EH (cell line): ENCODE results near the gene SLC27A3.
"Not testable (repeated sequence)": the region's sequence is repeated elsewhere in the genome, so short reads cannot be mapped to it uniquely, and the experiment has no call there.

ENCODE experiments used
- DNase-seq: peaks from one replicate; pipeline ENCODE4 v3.0.0-alpha.2; 2015; ENCODE audit warnings: low read depth

SLC27A3 gene

GRCh38 chr1:153780551-153780950, 5.3 kb downstream of the SLC27A3 start:
- no peak for DNase-seq

DNA sequence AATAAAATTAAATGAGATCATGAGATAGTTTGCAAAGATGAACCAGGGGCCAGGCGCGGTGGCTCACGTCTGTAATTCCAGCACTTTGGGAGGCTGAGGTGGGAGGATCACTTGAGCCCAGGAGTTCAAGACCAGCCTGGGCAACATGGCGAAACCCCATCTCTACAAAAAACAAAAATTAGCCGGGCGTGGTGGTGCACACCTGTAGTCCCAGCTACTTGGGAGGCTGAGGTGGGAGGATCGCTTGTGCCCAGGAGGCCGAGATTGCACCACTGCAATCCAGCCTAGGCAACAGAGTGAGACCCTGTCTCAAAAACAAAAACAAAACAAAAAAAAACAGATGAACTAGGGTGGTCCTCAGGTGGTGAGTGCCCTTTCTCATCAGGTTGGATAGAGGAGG, 7.4 kb downstream of the SLC27A3 start:
- DNase-seq: not testable (repeated sequence)

DNA sequence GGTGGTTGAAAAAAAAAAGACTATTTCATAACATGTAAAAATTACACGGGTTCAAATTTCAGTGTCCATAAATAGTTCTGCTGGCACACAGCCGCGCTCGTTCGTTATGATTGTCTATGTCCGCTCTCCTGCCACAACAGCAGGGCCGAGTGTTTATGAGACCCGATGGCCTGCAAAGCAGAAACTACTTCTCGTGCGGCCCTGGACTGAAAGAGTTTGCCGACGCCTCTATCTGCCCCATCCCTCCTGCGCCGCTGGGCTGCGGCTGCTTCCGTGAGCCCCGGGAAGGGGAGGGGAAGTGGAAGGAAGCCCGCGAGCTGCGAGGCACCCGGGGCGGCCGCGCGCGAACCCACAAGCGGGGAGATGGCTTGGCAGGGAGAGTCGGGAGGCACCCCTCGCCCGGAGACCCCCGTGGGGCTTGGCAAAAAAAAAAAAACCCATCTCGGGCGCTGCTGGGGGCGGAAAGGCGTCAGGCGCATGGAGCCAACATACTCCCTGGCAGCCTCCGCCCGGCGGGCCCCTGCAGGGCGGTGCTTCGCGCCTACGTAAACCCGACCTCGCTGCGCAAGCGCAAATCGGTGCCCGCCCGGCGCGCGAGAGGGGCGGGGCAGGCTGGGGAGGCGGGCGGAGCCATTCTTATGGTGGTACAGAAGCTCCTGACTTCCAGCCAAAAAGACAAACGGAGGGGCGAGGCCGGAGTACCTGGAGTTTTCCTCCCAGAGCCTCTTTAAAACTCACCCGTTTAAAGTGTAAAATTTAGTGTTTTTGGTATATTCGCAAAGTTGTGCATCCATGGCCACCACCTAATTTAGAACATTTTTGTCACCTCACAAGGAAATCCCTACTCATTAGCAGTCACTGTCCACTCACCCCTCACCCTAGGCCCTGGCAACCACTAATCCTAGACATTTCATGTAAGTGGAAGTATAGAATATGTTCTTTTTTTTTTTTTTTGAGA, 8.3 kb downstream of the SLC27A3 start:
- peak; percentile 90 for DNase-seq

DNA sequence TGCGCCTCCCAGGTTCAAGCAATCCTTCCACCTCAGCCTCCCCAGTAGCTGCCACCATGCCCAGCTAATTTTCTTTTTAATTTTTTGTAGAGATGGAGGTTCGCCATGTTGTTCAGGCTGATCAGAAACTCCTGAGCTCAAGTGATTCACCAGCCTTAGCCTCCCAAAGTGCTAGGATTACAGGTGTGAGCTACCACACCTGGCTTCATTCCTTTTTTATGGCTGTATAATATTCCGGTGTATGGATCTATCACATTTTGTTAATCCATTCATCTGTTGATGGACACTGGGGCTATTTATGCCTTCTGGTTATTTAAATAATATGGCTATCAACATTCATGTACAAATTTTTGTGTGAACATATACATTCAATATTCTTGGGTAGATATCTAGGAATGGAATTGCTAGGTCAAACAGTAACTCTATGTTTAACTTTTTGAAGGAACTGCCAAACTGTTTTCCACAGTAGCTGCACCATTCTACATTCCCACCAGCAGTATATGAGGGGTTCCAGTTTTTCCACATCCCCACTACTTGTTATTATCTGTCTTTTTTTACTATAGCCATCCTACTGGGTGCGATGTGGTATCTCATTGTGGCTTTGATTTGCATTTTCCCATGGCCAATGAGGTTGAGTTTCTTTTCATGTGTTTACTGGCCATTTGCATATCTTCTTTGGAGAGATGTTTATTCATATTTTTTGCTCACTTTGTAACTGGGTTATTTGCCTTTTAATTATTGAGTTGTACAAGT, 11.0 kb downstream of the SLC27A3 start:
- DNase-seq: no peak

DNA sequence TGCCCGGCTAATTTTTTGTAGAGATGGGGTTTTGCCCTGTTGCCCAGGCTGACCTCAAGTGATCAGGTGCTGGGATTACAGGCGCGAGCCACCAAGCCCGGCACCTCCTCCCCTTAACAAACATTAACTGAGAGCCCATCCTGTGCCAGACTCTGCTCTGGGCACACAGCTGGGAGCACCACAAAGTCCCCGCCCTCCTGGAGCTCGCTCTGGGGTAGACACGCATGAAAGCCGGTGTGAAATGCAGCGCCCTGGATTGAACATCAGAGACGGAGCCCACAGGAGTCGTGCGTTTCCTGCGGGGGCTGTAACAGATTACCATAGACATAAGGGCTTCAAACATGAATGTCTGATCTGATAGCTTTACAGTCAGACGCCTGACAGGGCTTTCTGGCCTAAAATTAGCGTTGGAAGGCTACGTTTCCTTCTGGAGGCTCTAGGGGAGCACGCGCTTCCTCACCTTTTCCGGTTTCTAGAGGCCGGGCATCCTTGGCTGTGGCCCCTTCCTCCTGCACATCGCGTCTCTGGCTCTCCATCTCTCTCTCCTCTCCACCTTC, 14.3 kb downstream of the SLC27A3 start:
- no peak for DNase-seq

DNA sequence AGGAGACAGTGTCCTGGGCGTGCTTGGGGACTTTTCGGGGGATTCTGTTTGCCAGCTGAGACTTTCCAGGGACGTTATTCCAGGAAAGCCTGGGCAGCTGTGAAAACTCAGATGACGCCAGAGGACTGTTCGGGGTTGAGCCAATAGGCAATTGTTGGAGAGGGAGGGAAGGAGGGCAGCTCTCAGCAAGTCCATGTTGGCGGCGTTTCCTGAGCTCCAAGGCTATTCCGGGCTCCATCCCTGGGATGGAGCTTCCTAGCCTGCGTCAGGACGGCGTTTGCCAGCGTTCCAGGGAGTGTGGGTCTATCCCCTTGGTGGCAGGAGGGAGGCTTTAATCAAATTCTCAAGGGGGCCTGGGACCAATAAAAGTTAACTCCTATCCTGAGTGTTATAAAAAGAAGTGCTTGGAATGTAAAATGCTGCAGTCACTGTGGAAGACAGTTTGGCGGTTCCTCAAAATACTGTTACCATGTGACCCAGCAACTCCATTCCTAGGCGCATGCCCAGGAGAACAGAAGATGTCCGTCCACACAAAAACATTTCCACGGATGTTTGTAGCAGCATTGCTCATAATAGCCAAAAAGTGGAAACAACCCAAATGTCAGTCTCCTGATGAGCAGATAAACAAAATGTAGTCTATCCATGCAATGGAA, 15.2 kb downstream of the SLC27A3 start:
- DNase-seq: peak; percentile 84

DNA sequence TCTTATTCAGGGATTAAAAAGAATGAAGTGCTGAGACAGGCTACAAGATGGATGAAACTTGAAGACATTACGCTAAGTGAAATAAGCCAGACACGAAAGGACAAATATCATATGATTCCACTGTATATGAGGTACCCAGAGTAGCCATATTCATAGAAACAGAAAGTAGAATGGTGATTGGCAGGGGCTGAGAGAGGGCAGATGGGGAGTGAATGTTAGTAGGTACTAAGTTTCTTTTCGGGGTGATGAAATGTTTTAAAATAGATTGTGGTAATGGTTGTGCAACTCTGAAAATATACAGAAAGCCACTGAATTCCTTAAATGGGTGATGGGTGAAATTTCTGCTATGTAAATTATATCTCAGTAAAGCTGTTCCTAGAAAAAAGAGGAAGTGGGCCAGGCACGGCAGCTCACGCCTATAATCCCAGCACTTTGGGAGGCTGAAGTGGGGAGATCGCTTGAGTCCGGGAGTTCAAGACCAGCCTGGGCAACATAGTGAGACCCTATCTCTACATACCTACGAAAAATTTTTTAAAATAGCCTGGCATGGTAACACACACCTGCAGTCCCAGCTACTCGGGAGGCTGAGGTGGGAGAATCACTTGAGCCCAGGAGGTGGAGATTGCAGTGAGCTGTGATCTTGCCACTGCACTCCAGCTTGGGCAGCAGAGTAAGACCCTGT, 15.9 kb downstream of the SLC27A3 start:
- DNase-seq: peak; percentile 96

DNA sequence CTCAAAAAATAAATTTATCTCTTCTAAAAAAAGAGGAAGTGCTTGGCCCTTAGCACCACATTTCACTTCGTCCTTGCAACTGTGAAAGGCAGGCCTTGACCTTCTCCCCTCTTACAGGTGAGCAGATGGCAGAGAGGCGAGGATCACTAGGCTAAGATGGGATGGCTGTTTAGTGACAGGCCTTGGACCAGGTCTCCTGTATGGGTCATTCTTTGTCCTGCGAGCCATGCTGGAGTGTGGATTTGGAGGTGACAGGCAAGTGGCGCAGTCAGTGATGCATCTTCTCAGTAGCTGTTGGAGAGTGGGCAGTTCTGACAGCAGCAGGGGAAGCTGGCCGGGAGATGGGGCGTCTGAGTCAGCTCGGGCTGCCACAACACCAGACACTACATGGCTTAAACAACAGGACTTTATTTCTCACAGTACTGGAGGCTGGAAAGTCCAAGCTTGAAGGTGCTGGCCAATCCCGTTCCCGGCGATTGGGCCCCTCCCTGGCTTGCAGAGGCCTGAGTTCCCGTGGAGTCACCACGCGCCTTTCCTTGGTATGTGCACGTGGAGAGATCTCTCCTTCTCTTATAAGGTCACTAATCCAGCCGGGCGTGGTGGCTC, 16.5 kb downstream of the SLC27A3 start:
- DNase-seq: peak; percentile 68

DNA sequence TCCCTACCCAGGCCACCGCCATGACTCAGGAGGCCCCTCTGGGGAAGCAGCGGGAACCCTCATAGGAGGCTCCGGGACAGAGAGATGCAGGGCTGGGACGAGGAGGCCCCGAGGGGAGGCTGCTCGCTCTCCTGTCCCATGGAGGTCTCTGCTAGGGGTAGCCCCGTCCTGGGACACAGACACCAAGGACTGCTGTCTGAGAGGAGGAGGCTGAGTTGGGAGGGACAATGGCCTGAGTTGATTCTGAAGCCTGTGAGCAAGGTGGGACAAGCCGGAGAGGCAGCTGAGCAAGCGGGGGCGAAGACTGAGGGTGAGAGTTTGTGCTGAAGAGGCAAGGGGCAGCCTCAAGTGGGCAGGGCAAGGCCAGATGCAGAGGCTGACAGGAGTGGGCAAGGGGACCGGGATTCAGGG, 17.4 kb downstream of the SLC27A3 start:
- no peak for DNase-seq

- no peak for DNase-seq
Observed at GRCh38 chr1:153793261-153793972, 18.2 kb downstream of the SLC27A3 start.

DNA sequence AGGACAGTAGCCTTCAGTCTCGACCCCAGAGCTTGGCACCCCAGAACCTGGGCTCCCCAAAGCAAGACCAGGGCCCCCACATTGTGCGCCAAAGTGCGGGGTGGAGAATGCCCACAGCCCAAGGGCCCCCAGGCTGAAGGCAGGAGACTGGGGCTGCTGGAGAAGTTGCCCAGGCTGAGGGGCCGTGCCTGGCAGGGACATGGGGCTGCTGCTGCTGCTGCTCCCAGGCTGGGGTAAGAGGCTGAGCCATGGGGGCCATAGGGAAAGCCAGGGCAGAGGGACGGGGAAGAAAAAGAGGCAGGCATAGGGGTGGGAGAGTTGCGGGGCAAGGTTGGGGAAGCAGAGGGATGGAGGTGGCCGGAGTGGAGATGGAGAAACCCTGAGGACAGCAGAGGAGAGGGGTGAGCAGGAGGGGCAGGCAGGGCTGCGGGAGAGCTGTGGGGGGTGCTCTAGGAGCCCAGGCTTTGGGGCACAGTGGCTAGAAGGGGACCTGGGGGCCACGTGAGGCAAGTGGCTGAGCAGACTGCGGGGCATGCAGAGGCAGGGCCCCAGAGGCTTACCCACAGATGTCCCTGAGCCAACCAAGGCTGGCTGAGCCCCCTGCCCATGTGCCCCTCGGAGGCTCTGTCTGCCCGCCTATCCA, 18.9 kb downstream of the SLC27A3 start:
- DNase-seq: no peak

DNA sequence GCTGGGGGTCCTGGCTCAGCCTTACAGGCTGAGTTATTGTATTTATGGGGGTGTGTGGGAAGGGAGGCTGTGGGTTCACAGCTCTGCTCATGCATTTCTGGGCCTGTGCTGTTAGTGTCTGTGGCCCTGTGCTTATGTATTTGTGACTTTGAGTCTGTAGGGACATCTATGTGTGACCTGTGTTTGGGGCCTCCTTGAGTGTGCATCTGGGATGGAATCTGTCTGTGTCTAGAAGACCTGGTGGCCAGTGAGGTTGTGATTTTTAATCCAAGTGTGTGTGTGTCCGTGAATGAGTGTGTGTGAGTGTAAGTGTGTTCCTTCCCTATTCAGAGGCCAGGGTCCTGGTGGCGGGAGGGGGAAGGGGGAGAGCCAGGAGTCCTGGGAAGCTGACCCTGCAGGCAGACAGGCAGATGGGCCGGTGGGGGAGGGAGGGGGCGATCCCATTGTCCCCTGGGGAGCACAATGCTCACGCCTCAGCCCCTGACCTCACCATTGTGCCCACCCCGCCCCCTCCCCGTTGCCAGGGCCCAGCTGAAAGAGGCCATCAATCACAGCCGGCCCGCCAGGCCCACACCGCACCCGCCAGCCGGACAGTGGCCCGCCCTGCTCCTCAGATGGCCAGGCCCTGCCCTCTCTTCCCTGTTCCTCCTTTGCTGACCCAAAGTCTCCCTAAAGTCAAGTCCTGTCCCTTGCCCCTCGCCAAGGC, 19.6 kb downstream of the SLC27A3 start:
- DNase-seq: no peak

DNA sequence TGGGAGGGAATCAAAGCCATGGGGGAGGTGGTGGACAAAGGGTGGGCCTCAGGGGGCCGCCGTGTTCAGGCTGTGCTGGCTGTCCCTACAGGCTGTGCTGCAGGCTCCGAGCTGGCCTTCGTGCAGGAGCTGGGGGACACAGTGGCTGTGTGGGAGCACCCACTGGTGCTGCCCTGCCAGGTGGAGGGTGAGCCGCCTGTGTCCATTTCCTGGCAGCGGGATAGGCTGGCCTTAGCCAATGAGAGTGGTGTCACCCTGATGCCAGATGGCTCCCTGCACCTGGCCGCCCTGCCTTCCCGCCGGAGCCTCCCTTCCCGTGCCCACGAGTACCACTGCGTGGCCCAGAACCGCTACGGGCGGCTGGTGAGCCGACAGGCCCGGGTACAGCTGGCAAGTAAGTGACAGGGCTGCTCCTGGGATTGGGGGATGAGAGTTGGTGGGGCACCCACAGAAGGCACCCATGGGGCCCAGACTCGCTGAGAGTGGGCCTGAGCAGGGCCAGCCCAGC, 20.2 kb downstream of the SLC27A3 start:
- no peak for DNase-seq

- DNase-seq: no peak
Observed at GRCh38 chr1:153795934-153796785, 21.0 kb downstream of the SLC27A3 start.

DNA sequence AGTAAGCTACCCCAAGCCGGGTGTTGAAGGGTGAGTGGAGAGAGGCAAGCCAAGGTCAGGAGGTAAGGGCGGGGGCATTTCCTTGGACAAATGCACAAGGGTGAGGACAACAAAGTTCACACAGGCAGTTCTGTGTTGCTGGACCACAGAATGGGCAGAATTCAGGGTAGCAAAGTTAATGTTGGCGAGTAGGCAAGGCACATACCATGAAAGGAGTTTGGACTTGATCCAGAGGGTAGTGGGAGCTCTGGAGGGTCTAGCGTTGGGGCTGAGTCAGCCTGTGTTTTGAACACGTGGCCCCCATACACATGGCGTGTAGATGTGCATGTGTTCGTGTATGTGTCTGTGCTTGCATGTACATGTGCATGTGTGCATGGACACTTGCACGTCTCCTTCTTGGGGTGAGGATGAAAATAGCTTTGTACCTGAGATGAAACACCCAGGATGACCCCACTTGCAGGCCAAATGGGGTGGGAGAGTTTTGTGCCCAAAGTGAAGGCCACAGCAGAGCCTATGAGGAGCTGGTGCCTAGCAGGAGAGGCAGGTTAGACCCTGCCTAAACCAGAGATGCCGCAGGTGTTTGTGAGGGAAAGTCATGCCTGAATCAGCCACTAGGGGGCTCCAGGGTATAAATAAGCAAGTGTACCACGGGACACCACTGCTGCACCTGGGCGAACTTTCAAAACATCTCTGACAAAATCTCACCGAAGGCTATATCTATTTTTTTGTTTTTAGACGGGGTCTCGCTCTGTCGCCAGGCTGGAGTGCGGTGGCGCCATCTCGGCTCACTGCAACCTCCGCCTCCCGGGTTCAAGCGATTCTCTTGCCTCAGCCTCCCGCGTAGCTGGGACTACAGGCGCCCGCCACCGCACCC, 21.8 kb downstream of the SLC27A3 start:
- DNase-seq: peak; percentile 69

DNA sequence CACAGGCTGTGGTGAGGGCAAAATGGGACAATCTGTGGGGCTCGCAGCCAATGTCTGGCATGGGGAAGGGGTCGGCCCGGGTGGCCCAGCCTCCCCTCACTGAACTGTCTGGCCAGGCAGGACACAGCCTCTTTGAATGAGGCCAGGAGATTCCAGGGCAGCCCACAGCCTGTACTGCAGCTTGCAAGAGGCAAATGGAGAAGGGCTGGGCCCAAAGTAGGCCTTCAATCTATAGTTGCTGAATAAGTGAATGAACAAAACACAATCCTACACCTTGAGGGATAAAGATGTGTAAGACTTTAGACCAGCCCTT, 23.2 kb downstream of the SLC27A3 start:
- DNase-seq: no peak

DNA sequence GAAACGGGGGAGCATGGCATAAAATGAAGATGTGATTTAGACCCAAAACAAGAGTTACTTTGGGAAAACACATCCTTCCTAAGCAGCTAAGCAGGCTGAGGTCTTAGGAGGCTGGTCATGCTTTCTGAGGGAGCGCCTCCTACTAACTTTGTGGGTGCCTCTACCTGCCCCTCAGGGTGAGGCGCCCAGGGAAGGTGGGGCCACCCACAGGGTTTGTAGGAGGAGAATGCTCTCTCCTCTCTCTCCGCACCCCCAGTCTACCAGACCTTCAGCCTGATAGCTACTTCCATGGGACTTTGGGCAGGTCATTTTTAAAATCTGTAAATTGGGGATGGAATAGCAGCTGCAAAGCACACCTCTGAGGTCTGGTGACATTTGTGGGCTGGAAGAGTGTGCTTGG, 23.8 kb downstream of the SLC27A3 start:
- DNase-seq: no peak
